ENCODE results near the gene PTPRM.

DNA sequence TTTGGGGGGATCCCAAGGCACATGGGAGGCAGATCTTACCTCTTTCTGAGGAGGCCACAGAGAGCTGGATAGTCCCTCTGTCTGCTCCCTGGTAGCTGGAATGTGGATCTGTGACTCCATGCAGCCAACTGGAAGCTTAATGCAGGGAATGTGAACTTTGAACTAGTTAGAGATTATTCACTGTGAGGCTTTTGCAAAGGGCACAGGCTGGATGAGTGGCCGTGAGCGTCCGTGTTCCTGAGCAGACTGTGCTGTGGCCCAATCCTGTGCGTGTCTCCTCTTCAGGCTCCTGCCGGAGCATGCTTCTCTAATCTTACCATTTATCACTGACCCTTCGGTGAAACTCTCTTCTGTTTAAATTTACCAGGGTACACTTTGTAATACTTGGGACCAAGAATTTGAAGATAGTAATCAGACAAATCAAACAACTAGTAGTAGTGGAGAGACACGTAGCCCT lies 187.6 kb downstream of the PTPRM start:
- TF ChIP-seq YY1 (IDR thresholded peaks at IDR 0.05; ENCODE audit: insufficient read depth, insufficient read length), result no peak
- TF ChIP-seq ZNF274 (IDR thresholded peaks at IDR 0.05; ENCODE audit: low read depth, low read length), result no peak
